HG03558 (cell line): ENCODE results near the gene AQP5.

ENCODE experiments used
- ATAC-seq: cut with Tn5 transposase; IDR thresholded peaks from one replicate; pipeline ENCODE4 v1.9.1; 2021; ENCODE audit warnings: moderate number of reproducible peaks; ENCODE audit not compliant: unreplicated experiment; ENCODE audit errors: extremely low read depth

The AQP5 gene

DNA sequence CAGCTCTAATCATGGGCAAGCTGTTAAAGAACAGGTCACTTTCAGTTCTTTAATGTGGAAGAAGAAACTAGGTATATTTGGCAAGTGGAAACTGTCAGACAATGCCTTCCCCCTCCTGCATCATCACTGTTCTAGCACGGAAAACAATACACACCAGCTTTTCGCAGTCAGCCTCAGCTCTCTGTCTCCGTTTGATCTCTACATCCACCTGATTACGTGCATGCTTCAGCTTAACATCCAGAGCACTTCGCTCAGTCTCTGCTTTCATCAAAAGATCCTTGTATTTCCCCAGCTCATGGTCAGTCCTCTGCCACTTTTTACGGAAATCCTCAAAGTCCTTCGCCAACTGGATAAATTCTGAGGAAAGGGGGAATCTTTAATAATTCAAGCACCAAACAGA lies 44.6 kb downstream of the AQP5 start:
- no peak for ATAC-seq

- ATAC-seq, result no peak
Measured at GRCh38 chr12:50006754-50007442, 45.2 kb downstream of the AQP5 start.

- no peak for ATAC-seq
Measured at GRCh38 chr12:50013361-50014147, 51.9 kb downstream of the AQP5 start.

DNA sequence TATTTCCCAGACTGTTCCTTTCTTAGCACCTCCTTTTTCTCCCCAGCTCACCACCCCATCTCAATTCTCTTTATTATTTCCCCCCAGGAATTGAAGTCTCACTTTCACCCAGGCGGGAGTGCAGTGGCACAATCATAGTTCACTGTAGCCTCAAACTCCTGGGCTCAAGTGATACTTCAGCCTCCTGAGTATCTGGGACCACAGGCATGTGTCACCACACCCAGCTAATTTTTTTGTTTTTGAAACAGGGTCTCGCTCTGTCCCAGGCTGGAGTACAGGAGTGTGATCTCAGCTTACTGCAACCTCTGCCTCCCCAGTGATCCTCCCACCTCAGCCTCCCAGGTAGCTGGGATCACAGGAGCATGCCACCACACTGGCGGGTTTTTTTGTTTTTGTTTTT lies 52.7 kb downstream of the AQP5 start:
- no peak for ATAC-seq
